ENCODE measurements around the gene TJP1. TPM values are rescaled to one million over a fixed set of nuclear protein-coding genes. Genes with fewer than 3 reads are reported as not detected.
A peak's percentile ranks its signal among the peaks of the same experiment; 100 is the strongest.
"Not testable (repeated sequence)": the region's sequence is repeated elsewhere in the genome, so short reads cannot be mapped to it uniquely, and the experiment has no call there.

Gene TJP1
- total RNA-seq, 2 experiments from 2014 or later = not detected

DNA sequence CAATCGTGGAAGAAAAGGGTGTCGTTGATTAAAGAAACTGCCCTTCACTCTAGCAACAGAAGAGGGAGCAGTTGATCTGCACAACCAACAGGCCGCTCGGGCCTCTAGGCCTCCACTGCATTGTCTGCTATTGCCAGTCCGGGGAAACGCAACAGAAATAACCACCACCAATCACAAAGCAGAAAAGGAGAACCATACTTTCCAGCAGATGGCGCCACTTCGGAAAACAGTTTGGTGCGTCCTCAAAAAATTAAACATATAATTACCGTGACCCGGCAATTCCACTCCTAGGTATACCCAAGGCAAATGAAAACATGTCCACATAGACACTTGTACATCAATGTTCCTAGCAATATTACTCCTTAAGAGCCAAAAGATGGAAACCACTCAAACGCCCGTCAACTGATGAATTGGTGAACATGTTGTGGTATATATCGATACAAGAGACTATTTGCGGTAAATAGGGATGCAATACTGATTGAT is 154.1 kb downstream of the TJP1 start:
- CTCF ChIA-PET = no interaction called here
- peaks cover 9% of the 10 kb centered on the region for H3K27me3 Mint-ChIP-seq
- DNase-seq = peak; percentile 43

DNA sequence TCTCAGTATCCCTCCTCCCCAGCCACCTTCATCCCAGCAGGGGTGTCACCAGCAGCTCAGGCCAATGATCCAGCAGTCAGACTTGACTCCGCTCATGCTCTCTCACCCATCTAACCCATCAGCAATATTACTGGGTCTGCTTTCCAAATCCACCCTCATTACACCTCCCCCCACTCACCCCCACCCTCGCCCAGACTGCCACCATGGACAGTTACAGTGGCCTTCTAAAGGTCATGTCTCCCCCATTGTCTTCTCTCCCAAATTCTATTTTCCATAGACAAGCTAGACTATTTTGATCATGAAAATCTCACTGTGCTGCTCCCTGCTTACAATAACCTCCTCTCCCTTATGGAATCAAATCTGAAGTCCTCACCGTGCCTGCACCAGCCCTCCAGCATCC is 156.0 kb downstream of the TJP1 start:
- Mint-ChIP-seq H3K36me3 (no peaks in the 10 kb centered on the region), H3K4me1 (ENCODE audit: low read depth) (no peaks in the 10 kb centered on the region), H3K4me3 (no peak overlapping the region), H3K27ac (no peak overlapping the region), H3K9me3 (no peaks in the 10 kb centered on the region), H3K27me3 (peaks cover 5% of the 10 kb centered on the region)
- intact Hi-C loops (cut with micrococcal nuclease) = no loop called here
- CTCF ChIA-PET = no interaction called here
- POLR2A ChIA-PET = no interaction called here
- no peak for DNase-seq

More for the DNA sequence above, 154.1 kb downstream of the TJP1 start:
- Mint-ChIP-seq H3K9me3 (no peaks in the 10 kb centered on the region), H3K36me3 (no peaks in the 10 kb centered on the region), H3K4me1 (ENCODE audit: low read depth) (no peaks in the 10 kb centered on the region), H3K27ac (no peak overlapping the region), H3K4me3 (no peak overlapping the region)
- intact Hi-C loops (cut with micrococcal nuclease) = no loop called here
- POLR2A ChIA-PET = no interaction called here

DNA sequence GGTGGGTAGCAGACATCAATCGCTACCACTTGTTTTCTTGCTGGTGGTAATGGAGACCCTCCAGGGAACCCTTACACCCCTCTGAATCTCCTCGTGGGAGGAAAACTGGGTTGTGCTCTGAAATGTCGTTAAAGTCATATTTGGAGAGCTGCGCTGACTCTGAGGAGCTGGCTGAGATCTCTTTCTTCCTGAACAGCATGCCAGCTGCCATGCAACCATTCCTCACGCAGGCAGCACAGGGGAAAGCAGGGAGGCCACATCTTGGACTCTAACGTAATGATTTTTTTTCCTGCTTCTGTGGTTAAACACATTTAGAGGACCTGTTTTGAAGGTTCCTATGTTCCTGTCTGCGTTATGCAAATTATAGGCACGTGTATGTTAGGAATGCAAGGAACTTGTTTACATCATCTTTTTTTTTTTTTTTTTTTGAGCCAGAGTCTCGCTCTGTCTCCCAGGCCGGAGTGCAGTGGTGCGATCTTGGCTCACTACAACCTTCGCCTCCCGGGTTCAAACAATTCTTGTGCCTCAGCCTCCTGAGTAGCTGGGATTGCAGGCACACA is 156.7 kb downstream of the TJP1 start:
- DNase-seq = no peak
- Mint-ChIP-seq H3K27ac (no peak overlapping the region), H3K4me1 (ENCODE audit: low read depth) (no peaks in the 10 kb centered on the region), H3K27me3 (peaks cover 5% of the 10 kb centered on the region), H3K36me3 (no peaks in the 10 kb centered on the region), H3K4me3 (no peak overlapping the region), H3K9me3 (no peaks in the 10 kb centered on the region)
- intact Hi-C loops (cut with micrococcal nuclease) = no loop called here
- CTCF ChIA-PET = no interaction called here
- POLR2A ChIA-PET = no interaction called here

DNA sequence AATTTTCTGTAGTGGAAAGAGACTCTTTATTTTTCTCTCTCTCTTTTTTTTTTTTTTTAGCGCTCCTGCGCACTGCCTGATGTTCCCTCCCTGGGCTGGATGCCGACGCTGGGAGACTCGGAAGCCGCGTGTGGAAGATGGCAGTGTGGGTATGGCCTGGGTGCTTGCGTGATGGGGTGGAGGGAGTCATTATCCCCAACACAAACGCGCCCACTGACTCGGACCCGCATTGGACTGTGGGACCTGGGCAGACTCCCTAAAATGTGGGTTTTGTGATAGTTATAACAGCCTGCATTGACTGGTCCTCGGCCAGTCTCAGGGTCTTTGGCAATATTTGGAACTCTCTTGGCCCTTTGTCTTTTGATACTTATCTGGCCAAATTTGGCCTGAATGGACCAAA is 157.9 kb downstream of the TJP1 start:
- Mint-ChIP-seq H3K9me3 (no peaks in the 10 kb centered on the region), H3K4me1 (ENCODE audit: low read depth) (no peaks in the 10 kb centered on the region), H3K4me3 (no peak overlapping the region), H3K27ac (no peak overlapping the region), H3K36me3 (no peaks in the 10 kb centered on the region), H3K27me3 (peaks cover 5% of the 10 kb centered on the region)
- DNase-seq = no peak
- ChIA-PET POLR2A (no interaction called here), CTCF (no interaction called here)
- intact Hi-C loops (cut with micrococcal nuclease) = no loop called here

DNA sequence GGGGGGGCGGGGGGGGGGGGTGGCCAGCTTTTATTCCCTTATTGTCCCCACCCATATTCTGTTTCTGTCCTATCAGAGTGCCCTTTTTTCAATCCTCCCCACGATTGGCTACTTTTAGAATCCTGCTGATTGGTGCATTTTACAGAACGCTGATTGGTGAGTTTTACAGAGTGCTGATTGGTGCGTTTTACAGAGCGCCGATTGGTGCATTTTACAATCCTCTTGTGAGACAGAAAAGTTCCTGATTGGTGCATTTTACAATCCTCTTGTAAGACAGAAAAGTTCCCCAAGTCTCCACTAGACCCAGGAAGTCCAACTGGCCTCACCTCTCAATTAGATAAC is 164.8 kb downstream of the TJP1 start:
- H3K4me3 Mint-ChIP-seq; POLR2A ChIA-PET; DNase-seq; H3K4me1 Mint-ChIP-seq (ENCODE audit: low read depth); intact Hi-C loops (cut with micrococcal nuclease); H3K27me3 Mint-ChIP-seq; H3K9me3 Mint-ChIP-seq; CTCF ChIA-PET; H3K36me3 Mint-ChIP-seq; H3K27ac Mint-ChIP-seq: not testable (repeated sequence)

DNA sequence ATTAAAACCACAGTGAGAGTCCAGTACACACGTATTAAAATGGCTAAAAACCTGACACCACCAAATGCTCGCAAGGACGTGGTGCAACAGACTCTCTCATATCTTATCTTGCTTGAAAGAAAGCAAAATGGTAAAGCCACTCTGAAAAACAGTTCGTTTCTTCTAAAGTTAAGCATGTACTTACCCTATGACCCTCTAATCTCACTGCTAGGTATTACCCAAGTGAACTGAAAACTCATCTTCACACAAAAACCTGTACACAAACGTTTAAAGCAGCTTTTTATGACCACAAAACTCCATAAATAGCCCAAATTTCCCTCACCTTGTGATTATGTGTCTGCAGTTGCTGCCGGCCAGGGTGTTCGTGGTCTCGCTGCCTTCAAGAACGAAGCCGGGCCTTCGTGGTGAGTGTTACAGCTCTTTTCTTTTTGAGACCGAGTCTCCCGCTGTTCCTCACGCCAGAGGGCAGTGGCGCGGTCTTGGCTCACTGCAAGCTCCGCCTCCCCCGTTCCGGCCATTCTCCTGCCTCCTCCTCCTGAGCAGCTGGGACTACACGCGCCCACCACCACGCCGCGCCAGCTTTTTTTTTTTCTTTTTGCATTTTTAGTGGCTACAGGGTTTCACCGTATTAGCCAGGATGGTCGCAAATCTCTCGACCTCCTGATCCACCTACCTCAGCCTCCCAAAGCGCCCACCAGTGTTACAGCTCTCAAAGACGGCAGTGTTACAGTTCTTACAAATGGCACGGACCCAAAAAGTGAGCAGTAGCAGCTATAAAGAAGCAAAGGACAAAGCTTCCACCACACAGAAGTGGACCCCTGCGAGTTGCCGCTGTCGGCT is 165.4 kb downstream of the TJP1 start:
- Mint-ChIP-seq H3K4me1 (ENCODE audit: low read depth) (no peaks in the 10 kb centered on the region), H3K36me3 (no peaks in the 10 kb centered on the region)

DNA sequence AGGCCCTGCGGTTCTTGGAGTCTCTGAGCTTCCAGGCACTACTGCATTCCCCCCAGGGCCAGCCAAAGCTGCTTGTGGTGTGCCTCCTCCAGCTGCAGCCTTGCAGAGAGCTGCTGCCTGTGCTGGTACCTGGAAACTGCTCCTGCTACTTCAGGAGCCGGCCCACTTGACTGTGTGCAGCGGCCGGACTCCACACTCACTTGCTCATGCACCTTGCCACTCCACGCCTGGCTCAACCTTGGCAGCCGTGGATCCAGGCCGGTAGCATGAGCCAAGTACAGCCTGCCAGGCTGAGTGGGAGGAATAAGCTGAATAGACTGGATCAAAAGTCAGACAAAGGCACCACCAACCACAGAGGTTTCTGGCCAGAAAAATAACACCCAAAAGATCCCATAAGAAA is 169.7 kb downstream of the TJP1 start:
- Mint-ChIP-seq H3K27ac (no peak overlapping the region), H3K36me3 (no peaks in the 10 kb centered on the region), H3K9me3 (peaks cover 6% of the 10 kb centered on the region), H3K4me3 (no peak overlapping the region), H3K4me1 (ENCODE audit: low read depth) (no peaks in the 10 kb centered on the region), H3K27me3 (no peaks in the 10 kb centered on the region)
- POLR2A ChIA-PET = no interaction called here
- CTCF ChIA-PET = no interaction called here
- DNase-seq = no peak
- intact Hi-C loops (cut with micrococcal nuclease) = no loop called here

More for the DNA sequence above, 165.4 kb downstream of the TJP1 start:
- no peak overlapping the region for H3K4me3 Mint-ChIP-seq
- ChIA-PET CTCF (no interaction called here), POLR2A (no interaction called here)
- H3K27me3 Mint-ChIP-seq = no peaks in the 10 kb centered on the region
- no peak overlapping the region for H3K27ac Mint-ChIP-seq
- intact Hi-C loops (cut with micrococcal nuclease) = no loop called here
- H3K9me3 Mint-ChIP-seq = peaks cover 8% of the 10 kb centered on the region
- DNase-seq = no peak

DNA sequence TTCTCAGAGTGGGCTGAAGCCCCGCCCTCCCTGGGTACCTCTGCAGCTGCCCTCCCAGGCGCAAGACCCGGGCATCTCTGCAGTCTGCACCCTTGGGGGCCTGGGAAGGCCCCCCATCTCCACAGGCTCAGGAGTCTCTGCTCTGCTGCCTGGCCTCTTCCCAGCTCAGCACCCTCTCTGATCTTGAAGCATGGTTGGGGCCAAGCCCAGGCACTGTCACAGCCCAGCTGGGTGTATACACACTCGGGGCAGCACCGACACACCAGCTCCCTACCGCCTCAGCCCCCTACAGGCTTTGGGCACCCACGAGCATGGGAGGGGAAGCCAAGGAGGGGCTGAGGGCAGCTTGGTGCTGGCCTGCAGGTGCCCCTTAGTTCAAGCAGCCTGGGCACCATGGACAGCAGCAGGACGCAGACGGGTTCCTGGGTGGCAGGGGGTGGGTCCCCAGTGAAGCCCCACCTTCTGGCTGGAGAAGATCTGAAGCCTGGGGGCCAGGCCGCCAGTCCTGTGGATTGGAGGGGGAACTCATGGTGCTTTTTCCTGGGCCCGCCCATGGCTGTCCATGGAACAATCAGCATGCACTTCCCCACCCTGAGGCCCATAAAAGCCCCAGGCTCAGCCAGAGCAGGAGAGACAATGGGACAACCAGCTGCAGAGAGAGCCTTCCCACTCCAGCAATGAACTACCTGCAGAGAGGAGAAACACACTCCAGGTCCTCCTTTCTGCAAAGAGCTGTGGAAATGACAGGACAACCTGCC is 170.6 kb downstream of the TJP1 start:
- Mint-ChIP-seq H3K9me3 (peaks cover 11% of the 10 kb centered on the region), H3K27me3 (no peaks in the 10 kb centered on the region), H3K36me3 (no peaks in the 10 kb centered on the region), H3K27ac (no peak overlapping the region), H3K4me3 (no peak overlapping the region), H3K4me1 (ENCODE audit: low read depth) (no peaks in the 10 kb centered on the region)
- ChIA-PET CTCF (no interaction called here), POLR2A (no interaction called here)
- no peak for DNase-seq
- intact Hi-C loops (cut with micrococcal nuclease) = no loop called here
